Effector memory CD4-positive, alpha-beta T cell (primary cell): ENCODE results near the gene CHRFAM7A.
"Not testable (repeated sequence)": the region's sequence is repeated elsewhere in the genome, so short reads cannot be mapped to it uniquely, and the experiment has no call there.

ENCODE experiments used
- DNase-seq, 3 donors: peaks; one replicate each; pipeline ENCODE4 v3.0.0-alpha.2; 2020
- H3K27ac ChIP-seq: 2 replicates; pipeline ENCODE4 v1.7.0; 2013; ENCODE audit warnings: mild to moderate bottlenecking, low read length, moderate library complexity; ENCODE audit not compliant: insufficient read depth, poor library complexity, severe bottlenecking
- H3K27me3 ChIP-seq: replicated peaks from 2 replicates; pipeline ENCODE4 v1.7.0; 2013; ENCODE audit warnings: mild to moderate bottlenecking, low read length; ENCODE audit not compliant: insufficient read depth, control insufficient read depth, poor library complexity, severe bottlenecking
- H3K36me3 ChIP-seq: 2 replicates; pipeline ENCODE4 v1.7.0; 2013; ENCODE audit warnings: mild to moderate bottlenecking, low read length, moderate library complexity; ENCODE audit not compliant: control insufficient read depth, insufficient read depth
- H3K4me1 ChIP-seq: 2 replicates; pipeline ENCODE4 v1.7.0; 2013; ENCODE audit warnings: low read length, mild to moderate bottlenecking; ENCODE audit not compliant: control insufficient read depth, insufficient read depth, poor library complexity, severe bottlenecking
- H3K4me3 ChIP-seq: 2 replicates; pipeline ENCODE4 v1.7.0; 2013; ENCODE audit warnings: low read length, low read depth, mild to moderate bottlenecking; ENCODE audit not compliant: insufficient read depth, poor library complexity, severe bottlenecking
- H3K9me3 ChIP-seq: 2 replicates; pipeline ENCODE4 v1.7.0; 2013; ENCODE audit warnings: mild to moderate bottlenecking, low read length, moderate library complexity; ENCODE audit not compliant: control insufficient read depth

CHRFAM7A gene

DNA sequence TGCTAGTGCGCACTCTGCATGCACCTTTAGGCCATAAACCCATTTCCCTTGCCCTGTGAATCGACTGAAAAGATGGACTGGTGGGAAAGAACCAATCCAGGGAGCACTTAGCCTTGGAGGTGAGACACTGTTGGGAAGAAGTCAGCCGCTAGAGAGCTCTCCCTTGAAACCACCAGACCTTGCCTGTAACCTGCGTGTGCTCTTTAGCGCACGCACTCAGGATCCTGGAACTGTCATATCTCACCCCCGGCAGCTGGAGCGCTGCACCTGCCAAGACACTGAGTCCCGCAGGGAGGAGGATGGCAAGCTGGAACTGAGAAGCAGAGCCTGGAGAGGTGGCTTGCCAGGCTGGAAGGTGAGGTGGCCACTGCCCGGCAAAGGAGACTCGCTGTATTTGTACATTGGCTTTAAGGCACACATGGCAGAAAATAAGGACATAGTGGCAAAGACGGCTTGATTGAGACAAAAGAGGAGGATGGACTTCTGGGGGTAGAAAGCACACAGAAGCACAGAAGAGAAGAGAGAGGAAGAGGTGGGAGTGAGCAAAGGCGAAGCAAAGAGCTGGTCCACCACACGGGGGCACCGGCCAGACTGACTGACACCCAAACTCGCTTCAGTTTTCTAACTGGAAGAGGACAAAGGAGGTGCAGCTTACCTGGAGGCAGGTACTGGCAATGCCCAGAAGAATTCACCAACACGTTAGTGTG, 16.8 kb downstream of the CHRFAM7A start:
- not testable (repeated sequence) for H3K9me3 ChIP-seq, H3K4me1 ChIP-seq, H3K4me3 ChIP-seq, DNase-seq, H3K27ac ChIP-seq, H3K27me3 ChIP-seq, H3K36me3 ChIP-seq

DNA sequence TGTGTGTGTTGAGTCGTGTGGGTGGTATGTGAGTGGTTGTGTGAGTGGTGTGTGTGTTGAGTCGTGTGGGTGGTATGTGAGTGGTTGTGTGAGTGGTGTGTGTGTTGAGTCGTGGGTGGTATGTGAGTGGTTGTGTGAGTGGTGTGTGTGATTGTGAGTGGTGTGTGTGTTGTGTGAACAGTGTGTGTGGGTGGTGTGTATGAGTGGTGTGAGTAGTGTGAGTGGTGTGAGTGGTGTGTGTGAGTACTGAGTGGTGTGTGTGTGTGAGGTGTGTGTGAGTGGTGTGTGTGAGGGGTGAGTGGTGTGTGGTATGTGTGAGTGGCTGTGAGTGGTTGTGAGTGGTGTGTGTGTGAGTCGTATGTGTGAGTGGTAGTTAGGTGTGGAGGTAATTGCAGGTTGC, 17.5 kb downstream of the CHRFAM7A start:
- H3K36me3 ChIP-seq, H3K4me1 ChIP-seq, DNase-seq, H3K4me3 ChIP-seq, H3K27ac ChIP-seq, H3K9me3 ChIP-seq, H3K27me3 ChIP-seq: not testable (repeated sequence)

DNA sequence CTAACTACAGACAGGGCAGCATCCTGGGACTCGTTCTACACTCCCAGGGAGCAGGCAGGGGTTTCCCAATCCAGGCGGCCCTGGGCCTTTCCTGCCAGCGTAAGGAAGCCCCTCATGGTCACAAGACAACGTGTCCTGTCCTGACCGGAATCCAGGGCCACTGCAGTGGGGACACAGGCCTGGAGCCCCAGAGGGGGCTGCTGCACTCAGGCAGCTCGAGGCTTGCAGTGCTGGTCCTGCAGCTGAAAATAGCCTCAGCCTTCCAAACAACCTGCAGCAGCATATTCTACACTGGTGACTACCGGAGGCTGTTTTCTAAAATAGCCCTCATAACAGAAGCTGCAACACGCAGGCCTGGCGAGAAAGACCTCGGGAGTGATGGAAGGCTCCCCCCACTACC, 18.5 kb downstream of the CHRFAM7A start:
- DNase-seq, H3K4me1 ChIP-seq, H3K36me3 ChIP-seq, H3K9me3 ChIP-seq, H3K27me3 ChIP-seq, H3K27ac ChIP-seq, H3K4me3 ChIP-seq: not testable (repeated sequence)

DNA sequence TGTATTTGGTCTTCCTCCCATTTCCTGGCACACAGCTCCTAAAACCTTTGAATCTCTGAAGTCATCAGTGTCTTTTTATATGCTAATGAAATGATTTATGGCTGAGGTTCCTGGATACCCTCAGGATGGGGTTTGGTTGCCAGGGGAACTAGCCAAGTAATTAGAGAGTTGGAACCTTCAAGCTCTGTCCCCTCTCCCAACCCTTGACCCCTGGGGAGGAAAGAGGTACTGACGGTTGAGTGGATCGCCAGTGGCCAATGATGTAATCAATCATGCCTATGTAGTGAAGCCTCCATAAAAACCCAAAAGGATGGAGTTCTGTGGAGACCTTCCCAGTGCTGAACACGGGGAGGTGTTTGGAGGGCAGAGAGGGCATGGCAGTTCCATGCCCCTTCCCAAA, 25.1 kb downstream of the CHRFAM7A start:
- H3K9me3 ChIP-seq, DNase-seq, H3K27ac ChIP-seq, H3K4me1 ChIP-seq, H3K36me3 ChIP-seq, H3K4me3 ChIP-seq, H3K27me3 ChIP-seq: not testable (repeated sequence)

DNA sequence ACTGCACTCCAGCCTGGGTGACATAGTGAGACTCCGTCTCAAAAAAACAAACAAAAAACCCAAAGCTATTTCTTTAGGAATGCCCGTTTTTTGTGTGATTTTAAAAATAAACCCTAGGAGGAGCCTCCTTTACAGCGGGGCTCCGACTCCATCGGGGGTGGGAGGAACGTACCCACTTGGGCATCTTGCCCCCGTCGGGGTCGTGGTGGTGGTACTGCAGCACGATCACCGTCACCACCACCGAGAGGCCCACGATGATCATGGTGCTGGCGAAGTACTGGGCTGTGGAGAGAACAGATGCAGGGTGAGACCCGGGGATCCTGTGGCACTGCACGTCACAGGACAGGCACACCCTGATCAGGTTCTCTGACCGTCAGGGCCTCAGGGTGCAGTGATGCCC, 26.1 kb downstream of the CHRFAM7A start:
- H3K4me3 ChIP-seq, H3K4me1 ChIP-seq, DNase-seq, H3K27ac ChIP-seq, H3K9me3 ChIP-seq, H3K27me3 ChIP-seq, H3K36me3 ChIP-seq: not testable (repeated sequence)

DNA sequence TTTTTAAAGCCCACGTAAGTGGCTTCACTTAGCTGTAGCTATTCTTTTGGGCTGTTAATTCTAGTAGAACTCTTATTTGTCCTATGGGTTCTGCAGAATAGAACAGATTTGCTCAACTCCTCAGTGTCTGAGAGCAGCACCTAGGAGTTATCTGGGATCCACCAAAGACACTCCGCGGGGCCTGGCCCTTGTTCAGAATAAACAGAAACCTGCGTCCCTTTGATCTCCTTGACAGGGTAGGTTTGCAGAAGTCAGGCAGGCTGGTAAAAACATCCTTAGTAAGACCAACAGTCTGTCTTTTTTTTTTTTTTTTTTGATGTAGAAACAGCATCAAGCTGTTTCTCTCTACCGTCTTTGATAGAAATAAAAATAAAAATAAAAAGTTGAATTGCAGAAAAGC, 31.9 kb downstream of the CHRFAM7A start:
- not testable (repeated sequence) for H3K4me3 ChIP-seq, H3K4me1 ChIP-seq, H3K36me3 ChIP-seq, DNase-seq, H3K27ac ChIP-seq, H3K9me3 ChIP-seq, H3K27me3 ChIP-seq

DNA sequence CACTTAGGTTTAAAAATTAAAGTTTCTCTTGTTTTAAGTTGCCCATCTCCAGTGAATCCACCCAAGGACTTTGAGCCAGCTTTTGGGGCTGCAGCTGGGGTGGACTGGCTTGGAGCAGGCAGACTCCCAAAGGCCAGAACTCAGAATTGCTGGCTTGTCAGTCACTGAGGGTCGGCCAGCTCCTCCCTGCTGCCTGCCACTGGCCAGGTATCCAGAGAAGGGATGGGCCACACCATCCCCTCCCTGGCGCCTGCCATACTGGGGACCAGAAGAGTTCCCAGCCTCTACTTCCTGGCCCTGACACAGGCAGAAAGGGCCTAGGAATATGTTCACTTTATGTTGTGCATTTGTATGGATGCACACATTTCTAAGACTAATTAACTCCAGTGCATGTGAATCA, 32.4 kb downstream of the CHRFAM7A start:
- DNase-seq, H3K9me3 ChIP-seq: not testable (repeated sequence)

DNA sequence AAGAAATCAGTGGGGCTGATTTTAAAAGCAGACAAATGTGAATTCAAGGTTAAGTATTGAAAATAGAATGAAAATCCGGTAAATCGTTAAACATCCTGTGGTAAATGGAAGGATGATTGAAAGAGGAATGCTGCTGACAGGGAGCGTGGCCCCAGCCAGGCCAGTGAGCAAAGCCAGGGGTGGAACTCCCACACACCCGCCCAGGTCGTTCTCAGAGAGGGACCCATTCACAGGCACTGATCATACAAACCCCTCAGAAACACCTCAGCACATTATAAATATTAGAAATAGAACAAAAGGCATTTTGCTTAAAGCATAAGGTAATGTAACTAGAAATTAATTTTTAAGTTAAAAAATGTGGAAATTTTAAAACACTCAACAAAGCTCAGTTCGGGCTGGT, 38.3 kb downstream of the CHRFAM7A start:
- H3K4me1 ChIP-seq, H3K4me3 ChIP-seq, H3K27ac ChIP-seq, H3K9me3 ChIP-seq, H3K27me3 ChIP-seq, H3K36me3 ChIP-seq, DNase-seq: not testable (repeated sequence)

More for the DNA sequence above, 32.4 kb downstream of the CHRFAM7A start:
- H3K4me3 ChIP-seq, H3K4me1 ChIP-seq, H3K36me3 ChIP-seq, H3K27me3 ChIP-seq, H3K27ac ChIP-seq: not testable (repeated sequence)

DNA sequence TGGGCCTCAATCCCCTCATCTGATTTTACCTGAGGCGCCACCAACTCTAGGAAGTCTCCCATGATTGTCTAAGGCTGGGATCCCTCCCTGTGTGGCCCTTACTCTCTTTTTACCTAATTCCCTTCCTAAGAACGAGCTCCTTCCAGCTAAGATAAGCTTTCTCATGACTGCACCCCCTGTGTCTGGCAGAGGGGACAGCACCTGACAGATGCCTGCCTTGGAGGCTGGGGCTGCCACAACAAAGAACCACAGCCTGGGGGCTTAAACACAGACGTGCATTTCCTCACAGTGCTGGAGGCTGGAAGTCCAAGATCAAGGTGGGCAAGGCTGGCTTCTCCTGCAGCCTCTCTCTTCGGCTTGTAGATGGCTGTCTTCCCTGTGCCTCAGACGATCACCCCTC, 43.5 kb downstream of the CHRFAM7A start:
- not testable (repeated sequence) for H3K36me3 ChIP-seq, H3K9me3 ChIP-seq, H3K27ac ChIP-seq, DNase-seq, H3K27me3 ChIP-seq, H3K4me3 ChIP-seq, H3K4me1 ChIP-seq

DNA sequence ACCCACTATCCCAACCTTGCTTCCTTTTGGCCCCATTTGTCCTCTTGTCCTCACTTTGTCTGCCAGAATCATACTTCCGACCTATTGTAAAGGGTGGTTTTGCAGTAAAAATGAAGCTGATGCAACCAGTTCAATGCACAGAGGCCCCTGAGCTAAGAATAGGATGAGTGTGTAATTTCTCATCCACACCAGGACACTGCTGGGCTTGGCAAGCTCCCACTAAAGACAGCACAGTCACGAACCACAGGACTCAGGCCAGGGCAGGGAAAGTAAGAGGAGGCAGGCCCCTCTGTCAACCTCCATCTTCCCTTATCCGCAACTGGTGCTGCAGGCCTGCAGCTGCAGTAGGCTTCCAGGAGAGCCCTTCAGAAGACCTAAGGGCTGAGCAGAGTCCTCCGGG, 56.8 kb downstream of the CHRFAM7A start:
- not testable (repeated sequence) for H3K9me3 ChIP-seq, H3K27me3 ChIP-seq, H3K36me3 ChIP-seq, H3K27ac ChIP-seq, DNase-seq, H3K4me1 ChIP-seq, H3K4me3 ChIP-seq

DNA sequence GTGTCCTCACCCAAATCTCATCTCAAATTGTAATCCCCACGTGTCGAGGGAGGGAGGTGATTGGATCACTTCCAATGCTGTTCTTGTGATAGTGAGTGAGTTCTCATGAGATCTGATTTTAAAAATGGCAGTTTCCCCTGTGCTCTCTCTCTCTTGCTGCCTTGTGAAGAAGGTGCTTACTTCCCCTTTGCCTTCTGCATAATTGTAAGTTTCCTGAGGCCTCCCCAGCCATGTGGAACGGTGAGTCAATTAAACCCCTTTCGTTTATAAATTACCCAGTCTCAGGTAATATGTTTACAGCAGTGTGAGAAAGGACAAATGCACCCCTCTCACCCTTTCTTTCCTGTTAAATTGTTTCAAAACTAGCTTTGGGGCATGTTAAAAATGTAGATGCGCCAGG, 59.2 kb downstream of the CHRFAM7A start:
- H3K36me3 ChIP-seq, DNase-seq, H3K27ac ChIP-seq, H3K27me3 ChIP-seq, H3K4me3 ChIP-seq, H3K4me1 ChIP-seq, H3K9me3 ChIP-seq: not testable (repeated sequence)
